Measurements from ENCODE around the gene KRT24. TPM values are rescaled to one million over a fixed set of nuclear protein-coding genes. Genes with fewer than 3 reads are reported as not detected.

KRT24 gene
- polyA plus RNA-seq, 2 of the 4 experiments (the other 2 are of a cell fraction), result not detected

- no peak for TF ChIP-seq E2F6 (IDR thresholded peaks at IDR 0.05; ENCODE audit: borderline replicate concordance, low read depth)
- TF ChIP-seq EP300 (IDR thresholded peaks at IDR 0.05), result no peak
- no peak for TF ChIP-seq FOSB (CRISPR knock-in tag; IDR thresholded peaks at IDR 0.05)
- TF ChIP-seq FOXS1 (CRISPR knock-in tag; IDR thresholded peaks at IDR 0.05), result no peak
- no peak for TF ChIP-seq MYC (IDR thresholded peaks at IDR 0.05; ENCODE audit: borderline replicate concordance, low read length)
- TF ChIP-seq ATOH8 (CRISPR knock-in tag; IDR thresholded peaks at IDR 0.05; ENCODE audit: low read depth), result no peak
- no peak for TF ChIP-seq CHD2 (IDR thresholded peaks at IDR 0.05; ENCODE audit: low read length, partially characterized antibody)
- no peak for TF ChIP-seq HMGXB4 (CRISPR knock-in tag; IDR thresholded peaks at IDR 0.05; ENCODE audit: borderline replicate concordance)
Measured at GRCh38 chr17:40699371-40699770, 4.2 kb downstream of the KRT24 start (continued).

- CTCF ChIA-PET, result interaction anchor here (0.8 to 2.8 kb wide), 5 partner anchors 12 to 81 kb away, joined by 3 to 11 read pairs (median 6); no protein-coding TSS in a partner anchor
- POLR2A ChIA-PET, result no interaction called here
- WGBS (ENCODE audit: missing lambda C conversion rate), result 81% methylated on average over 7 of the region's 7 CpGs
- FAIRE-seq (no peak), DNase-seq (ENCODE audit: low read depth in 1 of 2, low spot score in 1 of 2) (no peak), ATAC-seq (no peak)
- Histone ChIP-seq H3K9me3 (no peaks in the 10 kb centered on the region), H3K27ac (no peak overlapping the region), H3K4me1 (peaks cover 24% of the 10 kb centered on the region), H3K4me2 (peak overlapping the region; percentile 54; the same call in 2 of the 3 replicates), H3K4me3 (no peak overlapping the region)
- TF ChIP-seq TP53 (CRISPR knock-in tag; IDR thresholded peaks at IDR 0.05), result no peak
- no peak for TF ChIP-seq MAFK (IDR thresholded peaks at IDR 0.05; ENCODE audit: partially characterized antibody)
- TF ChIP-seq MAZ (IDR thresholded peaks at IDR 0.05; ENCODE audit: borderline replicate concordance, low read depth, low read length), result no peak
- TF ChIP-seq HOXB5 (CRISPR knock-in tag; IDR thresholded peaks at IDR 0.05), result no peak
- TF ChIP-seq SMC3 (IDR thresholded peaks at IDR 0.05), result no peak
- TF ChIP-seq CEBPB (IDR thresholded peaks at IDR 0.05), result no peak
- no peak for TF ChIP-seq CHD4 (IDR thresholded peaks at IDR 0.05; ENCODE audit: borderline replicate concordance)
- no peak for TF ChIP-seq KDM1A (IDR thresholded peaks at IDR 0.05; ENCODE audit: low read depth)
- TF ChIP-seq USF2 (IDR thresholded peaks at IDR 0.05), result no peak
- TF ChIP-seq GATA3 (IDR thresholded peaks at IDR 0.05; ENCODE audit: borderline replicate concordance), result no peak
- no peak for TF ChIP-seq BCL3 (IDR thresholded peaks at IDR 0.05)
- TF ChIP-seq HDAC2 (IDR thresholded peaks at IDR 0.05), result no peak
- TF ChIP-seq CBX8 (IDR thresholded peaks at IDR 0.05), result no peak
- TF ChIP-seq NR3C1 (IDR thresholded peaks at IDR 0.05), result no peak
Measured at GRCh38 chr17:40697297-40697696, 6.3 kb downstream of the KRT24 start.
